Natural killer cell (primary cell): ENCODE measurements around the gene FOXK1. TPM values are rescaled to one million over a fixed set of nuclear protein-coding genes. Genes with fewer than 3 reads are reported as not detected.

Experiments used
- ATAC-seq, 3 donors: fragments of 150-1000 bp in 2 of 3; fragments of 200-7000 bp in 1 of 3; cut with Tn5 transposase; 1 replicate in 1 of 3; 2 replicates in 2 of 3; pipeline ENCODE4 v1.10.0; 2021; ENCODE audit warnings: mild to moderate bottlenecking in 2 of 3, moderate library complexity in 2 of 3
- DNase-seq, 2 donors: peaks; one replicate each; pipeline versions ENCODE4 v3.0.0 to v3.0.0-alpha.2; 2013 to 2021; ENCODE audit warnings: mixed read lengths in 1 of 2
- H3K27ac ChIP-seq: one replicate; pipeline ENCODE4 v1.5.1; 2013; ENCODE audit warnings: mild to moderate bottlenecking, low read length
- H3K27me3 ChIP-seq: one replicate; pipeline ENCODE4 v1.6.1; 2013; ENCODE audit warnings: low read length; ENCODE audit not compliant: control insufficient read depth, insufficient read depth
- H3K36me3 ChIP-seq: one replicate; pipeline ENCODE4 v1.6.1; 2013; ENCODE audit warnings: low read length; ENCODE audit not compliant: control insufficient read depth, insufficient read depth
- H3K4me1 ChIP-seq: one replicate; pipeline ENCODE4 v1.6.1; 2013; ENCODE audit warnings: low read length; ENCODE audit not compliant: control insufficient read depth, insufficient read depth
- H3K4me3 ChIP-seq: one replicate; pipeline ENCODE4 v1.5.1; 2013; ENCODE audit warnings: low read length
- H3K9me3 ChIP-seq: one replicate; pipeline ENCODE4 v1.6.1; 2013; ENCODE audit warnings: low read length; ENCODE audit not compliant: control insufficient read depth, insufficient read depth
- H3K27ac Mint-ChIP-seq, 2 donors: one replicate each; pipeline ENCODE4 v1.8.0; 2022; ENCODE audit warnings: mild to moderate bottlenecking in 2 of 2, mixed read lengths in 2 of 2, moderate library complexity in 1 of 2
- H3K27me3 Mint-ChIP-seq, 2 donors: one replicate each; pipeline ENCODE4 v1.8.0; 2022; ENCODE audit warnings: low read depth in 2 of 2, mixed read lengths in 2 of 2
- H3K36me3 Mint-ChIP-seq: one replicate; pipeline ENCODE4 v1.8.0; 2022; ENCODE audit warnings: mixed read lengths
- H3K4me1 Mint-ChIP-seq, 2 donors: one replicate each; pipeline ENCODE4 v1.8.0; 2022; ENCODE audit warnings: mixed read lengths in 2 of 2
- H3K4me3 Mint-ChIP-seq: one replicate; pipeline ENCODE4 v1.8.0; 2022; ENCODE audit warnings: mild to moderate bottlenecking, moderate library complexity, mixed read lengths
- H3K9me3 Mint-ChIP-seq, 2 donors: one replicate each; pipeline ENCODE4 v1.8.0; 2022; ENCODE audit warnings: mixed read lengths in 2 of 2
- WGBS: methylation state at CpG from one replicate; pipeline ENCODE4 v1.1.7; 2013; ENCODE audit warnings: missing lambda C conversion rate; ENCODE audit not compliant: insufficient coverage; 5-methylcytosine and 5-hydroxymethylcytosine counted together
- intact Hi-C: fragments of 100-400 bp; cut with micrococcal nuclease; formaldehyde crosslinking; loops from one replicate; pipeline ENCODE4 v1.14.2; 2022
- total RNA-seq, 4 donors: library from RNA; stranded (reverse); fragments of 120-200 nt in 1 of 4; gene quantifications; one replicate each; pipeline versions ENCODE4 v1.2.3 to v1.2.4, GENCODE V29; 2013 to 2022
- TF ChIP-seq, protein P1 (sequence below): fragments of 200-600 bp; IDR thresholded peaks from one replicate; pipeline ENCODE4 v1.8.0; 2022; ENCODE audit warnings: antibody characterized with exemption

Gene FOXK1
- total RNA-seq, 3 donors from 2014 or later (not counting 1 experiment from before 2014, with no cell fraction given): 51.6 to 59.7 (median 55.3) TPM

DNA sequence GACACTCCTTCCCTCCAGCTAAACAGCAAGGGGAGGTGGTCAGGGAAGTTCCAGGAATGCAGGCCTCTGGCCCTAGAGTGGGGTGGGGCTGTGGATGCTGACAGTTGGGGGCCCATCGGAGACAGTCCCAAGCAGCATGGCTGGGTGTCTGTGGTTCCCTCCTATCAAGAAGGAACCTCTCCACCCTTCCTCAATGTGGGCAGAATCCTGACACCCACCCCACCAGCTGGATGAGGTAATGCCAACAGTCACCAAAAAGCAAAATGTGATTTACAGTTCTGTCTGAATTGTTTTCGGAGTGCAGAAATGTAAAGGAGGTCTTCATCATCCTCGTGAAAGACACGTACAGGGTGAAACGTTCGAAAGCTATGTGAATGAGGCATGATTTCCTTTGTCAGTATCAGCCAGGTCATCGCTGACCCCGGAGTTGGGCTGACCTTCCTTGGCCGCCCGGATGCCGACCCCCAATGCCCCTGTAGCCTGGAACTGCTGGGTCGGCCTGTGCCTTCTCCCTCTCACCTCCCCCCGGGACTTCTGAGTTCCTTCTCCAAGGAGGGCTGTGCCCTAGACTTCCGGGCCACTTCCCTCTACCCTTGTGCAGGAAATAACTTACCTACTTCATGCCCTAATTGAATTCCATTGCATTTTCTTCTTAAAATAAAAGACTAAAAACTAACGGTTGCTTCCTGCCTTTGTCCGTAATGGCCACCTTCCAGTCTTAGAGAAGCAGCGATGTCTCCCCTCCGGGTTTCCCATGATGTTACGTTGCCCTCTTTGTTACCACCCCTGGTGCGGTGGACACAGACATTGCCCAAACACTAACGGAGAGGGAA is 24.5 kb downstream of the FOXK1 start:
- Histone ChIP-seq H3K27me3 (no peaks in the 10 kb centered on the region), H3K4me1 (peaks cover 18% of the 10 kb centered on the region), H3K36me3 (no peaks in the 10 kb centered on the region), H3K9me3 (no peaks in the 10 kb centered on the region), H3K27ac (no peak overlapping the region), H3K4me3 (no peak overlapping the region)
- ATAC-seq: no peak
- no peak overlapping the region for H3K4me3 Mint-ChIP-seq
- intact Hi-C loops: no loop called here
- TF ChIP-seq, protein P1, sequence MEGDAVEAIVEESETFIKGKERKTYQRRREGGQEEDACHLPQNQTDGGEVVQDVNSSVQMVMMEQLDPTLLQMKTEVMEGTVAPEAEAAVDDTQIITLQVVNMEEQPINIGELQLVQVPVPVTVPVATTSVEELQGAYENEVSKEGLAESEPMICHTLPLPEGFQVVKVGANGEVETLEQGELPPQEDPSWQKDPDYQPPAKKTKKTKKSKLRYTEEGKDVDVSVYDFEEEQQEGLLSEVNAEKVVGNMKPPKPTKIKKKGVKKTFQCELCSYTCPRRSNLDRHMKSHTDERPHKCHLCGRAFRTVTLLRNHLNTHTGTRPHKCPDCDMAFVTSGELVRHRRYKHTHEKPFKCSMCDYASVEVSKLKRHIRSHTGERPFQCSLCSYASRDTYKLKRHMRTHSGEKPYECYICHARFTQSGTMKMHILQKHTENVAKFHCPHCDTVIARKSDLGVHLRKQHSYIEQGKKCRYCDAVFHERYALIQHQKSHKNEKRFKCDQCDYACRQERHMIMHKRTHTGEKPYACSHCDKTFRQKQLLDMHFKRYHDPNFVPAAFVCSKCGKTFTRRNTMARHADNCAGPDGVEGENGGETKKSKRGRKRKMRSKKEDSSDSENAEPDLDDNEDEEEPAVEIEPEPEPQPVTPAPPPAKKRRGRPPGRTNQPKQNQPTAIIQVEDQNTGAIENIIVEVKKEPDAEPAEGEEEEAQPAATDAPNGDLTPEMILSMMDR: no peak
- 79% methylated on average over 21 of the region's 21 CpGs for WGBS
- peaks cover 26 to 45% of the 10 kb centered on the region in 2 donors for H3K4me1 Mint-ChIP-seq
- no peaks in the 10 kb centered on the region for H3K27me3 Mint-ChIP-seq
- no peaks in the 10 kb centered on the region for H3K9me3 Mint-ChIP-seq
- H3K36me3 Mint-ChIP-seq: no peaks in the 10 kb centered on the region
- no peak for DNase-seq
- no peak overlapping the region for H3K27ac Mint-ChIP-seq

DNA sequence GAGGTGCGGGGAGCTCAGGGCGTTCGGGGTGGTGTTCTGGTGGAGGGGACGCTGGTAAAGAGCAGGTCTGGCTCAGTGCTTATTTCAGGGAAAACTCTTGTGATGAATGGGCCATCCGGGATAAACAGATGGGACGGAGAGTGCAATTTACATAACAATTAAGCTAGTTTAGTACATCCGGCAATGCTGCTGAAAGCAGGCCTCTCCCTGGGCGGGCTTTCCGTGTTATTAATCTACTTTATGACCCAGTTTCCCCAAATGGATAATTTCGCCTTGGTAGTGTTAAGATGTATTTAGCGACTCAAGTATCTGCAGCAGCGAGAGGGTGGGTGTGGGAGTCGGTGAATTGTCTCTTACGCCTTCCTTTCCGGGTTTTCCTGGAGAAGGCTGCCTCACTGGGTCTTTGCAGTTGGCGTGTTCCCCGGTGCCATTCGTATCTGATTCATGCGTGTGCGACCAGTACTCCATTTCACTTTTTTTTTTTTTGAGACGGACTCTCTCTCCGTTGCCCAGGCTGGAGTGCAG is 25.2 kb downstream of the FOXK1 start:
- no peaks in the 10 kb centered on the region for H3K27me3 Mint-ChIP-seq
- 96% methylated on average over 22 of the region's 22 CpGs for WGBS
- peaks cover 33 to 51% of the 10 kb centered on the region in 2 donors for H3K4me1 Mint-ChIP-seq
- no peaks in the 10 kb centered on the region for H3K36me3 ChIP-seq
- no peak overlapping the region for H3K27ac ChIP-seq
- H3K9me3 ChIP-seq: no peaks in the 10 kb centered on the region
- H3K36me3 Mint-ChIP-seq: no peaks in the 10 kb centered on the region
- no peaks in the 10 kb centered on the region for H3K27me3 ChIP-seq
- H3K27ac Mint-ChIP-seq: no peak overlapping the region
- no peak for ATAC-seq
- H3K9me3 Mint-ChIP-seq: no peaks in the 10 kb centered on the region
- H3K4me3 Mint-ChIP-seq: no peak overlapping the region
- H3K4me3 ChIP-seq: no peak overlapping the region
- H3K4me1 ChIP-seq: peaks cover 21% of the 10 kb centered on the region
- intact Hi-C loops: no loop called here
- no peak for DNase-seq
- TF ChIP-seq, protein P1: no peak

DNA sequence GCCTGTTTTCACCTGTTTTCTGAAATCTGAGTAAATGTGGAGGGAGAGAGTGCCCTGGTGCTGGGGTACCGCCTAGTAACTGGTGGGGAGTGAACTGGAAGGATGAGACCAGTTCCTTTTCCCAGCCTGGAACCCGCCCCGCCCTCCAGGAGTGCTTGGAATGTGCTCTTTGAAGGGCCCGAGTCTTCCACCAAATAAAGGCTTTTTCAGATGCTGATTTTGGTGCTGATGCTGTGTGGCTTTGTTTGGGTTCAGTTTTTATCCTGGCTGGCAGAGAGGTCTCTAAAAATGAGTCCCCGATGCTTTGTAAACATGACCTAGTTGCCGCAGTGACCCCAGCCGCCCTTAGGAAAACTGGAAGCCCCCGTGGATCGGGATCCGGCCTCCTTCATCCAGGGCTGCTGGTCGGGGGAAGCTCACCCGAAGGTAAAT is 25.9 kb downstream of the FOXK1 start:
- no peak for ATAC-seq
- WGBS: 96% methylated on average over 12 of the region's 12 CpGs
- H3K4me1 Mint-ChIP-seq: peaks cover 38 to 50% of the 10 kb centered on the region in 2 donors

More for the DNA sequence above, 25.9 kb downstream of the FOXK1 start:
- intact Hi-C loops: no loop called here
- no peak overlapping the region for H3K27ac Mint-ChIP-seq
- Histone ChIP-seq H3K27me3 (no peaks in the 10 kb centered on the region), H3K9me3 (no peaks in the 10 kb centered on the region), H3K36me3 (no peaks in the 10 kb centered on the region), H3K4me1 (peaks cover 21% of the 10 kb centered on the region), H3K4me3 (no peak overlapping the region), H3K27ac (no peak overlapping the region)
- TF ChIP-seq, protein P1: no peak
- H3K27me3 Mint-ChIP-seq: no peaks in the 10 kb centered on the region
- DNase-seq: no peak
- no peaks in the 10 kb centered on the region for H3K9me3 Mint-ChIP-seq
- no peaks in the 10 kb centered on the region for H3K36me3 Mint-ChIP-seq
- H3K4me3 Mint-ChIP-seq: no peak overlapping the region
